Measurements from ENCODE around the gene MEOX1.

GRCh38 chr17:43689131-43689530, 27.4 kb upstream of the MEOX1 start:
- TF ChIP-seq CTCF (IDR thresholded peaks at IDR 0.05) (no peak), POLR2AphosphoS5 (IDR thresholded peaks at IDR 0.05) (no peak), POLR2A (IDR thresholded peaks at IDR 0.05; ENCODE audit: low read depth) (no peak)
